ENCODE results near the gene AKT3. TPM values are rescaled to one million over a fixed set of nuclear protein-coding genes. Genes with fewer than 3 reads are reported as not detected.

AKT3 gene
- total RNA-seq, 4 donors from 2014 or later: 29.7 to 77.2 (median 37.4) TPM

DNA sequence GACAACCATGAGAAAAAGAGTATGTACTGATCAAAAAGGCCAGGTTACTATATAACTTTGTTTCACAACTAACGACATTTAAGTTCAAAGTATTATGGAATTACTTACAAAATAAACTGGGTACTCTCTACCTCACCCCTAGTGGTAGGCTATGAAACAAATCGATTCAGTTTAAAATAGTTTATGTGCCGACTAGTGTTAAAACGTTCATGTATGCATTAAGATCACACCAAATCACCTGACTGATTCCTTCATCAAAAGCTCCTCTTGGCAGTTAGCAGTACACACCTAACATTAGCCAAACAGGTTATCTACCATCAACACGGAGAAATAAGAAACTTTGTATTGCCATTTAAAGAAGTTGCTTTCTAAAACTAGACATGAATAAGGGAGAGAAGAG lies 137.1 kb downstream of the AKT3 start:
- DNase-seq (ENCODE audit: low spot score) (no peak), ATAC-seq (ENCODE audit: low FRiP score) (no peak)
- TF ChIP-seq, protein P1, sequence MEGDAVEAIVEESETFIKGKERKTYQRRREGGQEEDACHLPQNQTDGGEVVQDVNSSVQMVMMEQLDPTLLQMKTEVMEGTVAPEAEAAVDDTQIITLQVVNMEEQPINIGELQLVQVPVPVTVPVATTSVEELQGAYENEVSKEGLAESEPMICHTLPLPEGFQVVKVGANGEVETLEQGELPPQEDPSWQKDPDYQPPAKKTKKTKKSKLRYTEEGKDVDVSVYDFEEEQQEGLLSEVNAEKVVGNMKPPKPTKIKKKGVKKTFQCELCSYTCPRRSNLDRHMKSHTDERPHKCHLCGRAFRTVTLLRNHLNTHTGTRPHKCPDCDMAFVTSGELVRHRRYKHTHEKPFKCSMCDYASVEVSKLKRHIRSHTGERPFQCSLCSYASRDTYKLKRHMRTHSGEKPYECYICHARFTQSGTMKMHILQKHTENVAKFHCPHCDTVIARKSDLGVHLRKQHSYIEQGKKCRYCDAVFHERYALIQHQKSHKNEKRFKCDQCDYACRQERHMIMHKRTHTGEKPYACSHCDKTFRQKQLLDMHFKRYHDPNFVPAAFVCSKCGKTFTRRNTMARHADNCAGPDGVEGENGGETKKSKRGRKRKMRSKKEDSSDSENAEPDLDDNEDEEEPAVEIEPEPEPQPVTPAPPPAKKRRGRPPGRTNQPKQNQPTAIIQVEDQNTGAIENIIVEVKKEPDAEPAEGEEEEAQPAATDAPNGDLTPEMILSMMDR (IDR thresholded peaks at IDR 0.05): no peak

DNA sequence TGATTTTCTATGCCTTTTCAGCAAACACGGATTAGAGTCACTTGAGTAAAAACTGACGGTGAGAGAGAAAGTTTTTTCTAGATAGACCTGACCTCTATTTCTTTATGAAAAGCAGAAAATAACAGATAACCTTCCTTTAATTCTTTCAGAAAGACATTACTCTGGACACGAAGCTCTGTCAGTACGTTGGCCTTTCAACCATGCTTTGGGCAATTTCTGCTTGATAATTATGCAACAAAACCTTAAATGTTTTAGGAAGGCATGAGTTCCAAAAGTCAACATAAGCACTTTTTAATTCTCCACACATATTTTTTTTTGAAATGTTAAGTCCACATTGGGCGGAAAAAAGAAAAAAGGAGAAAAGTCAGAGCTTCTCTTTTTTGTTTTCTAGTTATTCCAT lies 137.8 kb downstream of the AKT3 start:
- DNase-seq (ENCODE audit: low spot score) (no peak), ATAC-seq (ENCODE audit: low FRiP score) (no peak)
- TF ChIP-seq, protein P1 (IDR thresholded peaks at IDR 0.05): no peak

DNA sequence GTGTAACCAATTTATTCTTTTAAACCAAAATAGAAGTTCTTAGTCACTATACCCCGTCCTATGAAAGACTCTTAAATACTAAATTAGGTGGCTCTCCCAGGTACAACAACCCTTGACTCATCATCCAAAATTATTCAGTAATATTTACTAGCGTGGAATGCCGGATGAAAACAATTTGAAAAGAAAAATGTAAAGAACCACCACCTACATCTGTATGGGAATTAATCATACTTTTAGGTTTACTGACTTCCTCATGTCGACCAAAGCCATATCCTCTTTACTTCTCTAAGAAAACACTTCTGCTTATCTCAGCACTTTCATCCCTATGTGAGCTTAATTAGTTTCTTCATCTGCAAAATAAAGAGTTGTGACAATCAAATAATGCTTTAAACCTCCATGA lies 139.6 kb downstream of the AKT3 start:
- DNase-seq (ENCODE audit: low spot score) (no peak), ATAC-seq (ENCODE audit: low FRiP score) (no peak)
- TF ChIP-seq, protein P1 (IDR thresholded peaks at IDR 0.05): no peak

DNA sequence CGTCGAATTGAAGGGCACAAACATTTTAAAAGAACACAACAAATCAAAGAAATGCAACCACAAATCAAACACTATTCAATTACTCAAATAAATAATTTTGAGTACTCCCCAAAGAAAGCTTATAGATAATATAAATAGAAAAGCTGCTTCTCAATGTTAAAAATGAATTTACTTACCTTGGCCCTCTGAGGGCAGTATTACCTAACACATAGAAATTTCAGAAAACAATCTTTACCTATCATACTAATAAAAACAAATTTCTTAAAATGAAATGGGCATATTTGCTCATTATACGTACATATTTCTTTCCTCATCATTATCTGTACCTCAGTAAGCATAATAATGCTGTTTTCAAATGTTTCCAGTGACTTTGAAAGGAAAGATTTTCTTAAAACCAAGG lies 141.8 kb downstream of the AKT3 start:
- ATAC-seq (ENCODE audit: low FRiP score) (no peak), DNase-seq (ENCODE audit: low spot score) (no peak)
- TF ChIP-seq, protein P1 (IDR thresholded peaks at IDR 0.05): no peak

DNA sequence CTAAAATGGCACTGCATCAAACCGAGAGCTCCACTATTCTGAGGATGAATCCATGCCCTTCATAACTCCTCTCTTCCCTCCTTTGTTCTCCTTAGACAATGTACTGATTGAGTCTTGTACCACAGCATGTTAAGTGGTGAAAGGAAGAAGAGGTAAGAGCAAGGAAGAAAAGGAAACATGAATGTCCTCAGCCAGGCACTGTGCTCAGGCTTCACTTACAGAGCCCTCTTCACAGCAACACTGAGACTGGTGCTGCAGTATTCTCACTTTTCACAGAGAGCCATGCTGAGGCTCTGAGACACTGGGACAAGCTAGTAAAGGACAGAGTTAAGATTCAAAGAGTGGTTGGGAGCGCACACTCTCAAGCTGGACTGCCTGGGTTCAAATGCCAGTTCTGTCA lies 143.5 kb downstream of the AKT3 start:
- TF ChIP-seq, protein P1 (IDR thresholded peaks at IDR 0.05): no peak
- ATAC-seq (ENCODE audit: low FRiP score): no peak
- DNase-seq (ENCODE audit: low spot score): no peak

DNA sequence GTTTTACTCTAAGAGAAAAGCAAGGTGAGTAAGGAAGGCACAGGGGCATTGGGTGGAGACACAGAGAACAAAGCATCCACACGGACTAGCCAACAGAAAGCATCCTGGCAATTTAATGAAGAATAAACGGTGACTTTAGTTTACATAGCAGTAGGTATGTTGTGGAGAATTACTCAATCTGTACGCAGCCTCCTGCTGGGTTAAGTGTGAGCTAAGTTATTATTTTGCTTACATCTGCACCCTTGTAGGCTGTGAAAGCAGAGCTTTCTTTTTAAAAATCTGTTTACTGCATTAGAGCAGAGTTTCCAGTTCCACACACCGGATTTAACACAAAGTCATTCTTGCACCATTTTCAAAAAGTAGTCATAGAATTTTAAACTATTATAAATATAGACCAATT lies 144.5 kb downstream of the AKT3 start:
- DNase-seq (ENCODE audit: low spot score) (no peak), ATAC-seq (ENCODE audit: low FRiP score) (no peak)
- TF ChIP-seq, protein P1 (IDR thresholded peaks at IDR 0.05): no peak

DNA sequence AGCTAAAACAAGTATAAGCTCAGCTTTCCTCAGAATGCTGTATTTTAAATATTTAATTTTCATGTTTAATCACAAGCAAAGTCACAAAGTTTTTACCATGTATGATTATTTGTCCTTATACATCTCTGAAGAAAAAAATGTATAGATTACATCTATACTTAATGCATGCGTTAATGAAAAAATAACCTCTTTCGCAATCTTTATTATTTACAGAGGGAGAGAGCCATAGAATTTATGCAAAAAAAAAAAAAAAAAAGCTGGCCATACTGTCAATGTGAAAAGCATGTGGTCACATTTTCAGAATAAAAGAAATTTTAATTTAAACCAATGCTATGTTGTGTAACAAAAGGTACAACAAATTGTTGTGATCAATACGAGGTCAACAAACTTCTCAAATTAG lies 148.2 kb downstream of the AKT3 start:
- ATAC-seq (ENCODE audit: low FRiP score): no peak
- TF ChIP-seq, protein P1 (IDR thresholded peaks at IDR 0.05): no peak
- no peak for DNase-seq (ENCODE audit: low spot score)
